ENCODE data around the gene KIAA1217.

KIAA1217 gene

DNA sequence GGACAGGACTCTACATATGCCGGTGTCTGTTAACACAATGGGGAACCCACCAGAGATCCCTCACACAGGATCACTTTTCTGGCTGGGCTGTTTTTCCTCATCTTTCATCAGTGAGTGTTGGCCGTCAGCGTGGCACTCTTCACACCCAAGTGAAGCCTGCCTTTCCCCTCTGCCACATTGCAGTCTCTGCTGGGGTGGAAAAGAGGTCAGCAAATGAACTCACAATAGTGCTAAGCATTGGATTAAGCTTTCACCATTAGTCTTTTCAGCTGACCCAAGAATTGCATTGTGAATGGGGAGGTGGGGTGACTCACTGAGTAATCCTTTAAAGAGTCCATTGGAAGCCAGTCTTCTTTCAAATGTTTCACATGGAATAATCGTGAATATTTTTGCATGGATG lies 143.0 kb downstream of the KIAA1217 start:
- ChIA-PET POLR2A (no interaction called here), CTCF (interaction anchor here (0.6 to 1.3 kb wide), 2 partner anchors 156 to 959 kb away, joined by 3 to 5 read pairs; no protein-coding TSS in a partner anchor)
- H3K27ac ChIP-seq (ENCODE audit: extremely low read depth, low read depth, low read length), result no peak overlapping the region
- TF ChIP-seq SP7 (tag by site-specific recombination; IDR thresholded peaks at IDR 0.05) (no peak), ZFHX2 (tag by site-specific recombination; conservative IDR thresholded peaks at IDR 0.05) (no peak), ZNF555 (tag by site-specific recombination; conservative IDR thresholded peaks at IDR 0.05) (no peak), PRDM1 (tag by site-specific recombination; IDR thresholded peaks at IDR 0.05) (no peak), ZNF274 (IDR thresholded peaks at IDR 0.05; ENCODE audit: low read length) (no peak), ZNF274 (tag by site-specific recombination; IDR thresholded peaks at IDR 0.05; ENCODE audit: borderline replicate concordance) (no peak), ZNF10 (tag by site-specific recombination; IDR thresholded peaks at IDR 0.05) (no peak), ZNF843 (tag by site-specific recombination; IDR thresholded peaks at IDR 0.05) (no peak), ZNF404 (tag by site-specific recombination; IDR thresholded peaks at IDR 0.05) (no peak), KLF17 (tag by site-specific recombination; IDR thresholded peaks at IDR 0.05) (no peak), ZFP41 (tag by site-specific recombination; IDR thresholded peaks at IDR 0.05; ENCODE audit: borderline replicate concordance) (no peak), ZNF26 (tag by site-specific recombination; IDR thresholded peaks at IDR 0.05) (no peak), ZBTB7A (tag by site-specific recombination; IDR thresholded peaks at IDR 0.05; ENCODE audit: low read depth) (no peak), ZNF280D (tag by site-specific recombination; IDR thresholded peaks at IDR 0.05) (no peak)
- TF ChIP-seq, protein P1, sequence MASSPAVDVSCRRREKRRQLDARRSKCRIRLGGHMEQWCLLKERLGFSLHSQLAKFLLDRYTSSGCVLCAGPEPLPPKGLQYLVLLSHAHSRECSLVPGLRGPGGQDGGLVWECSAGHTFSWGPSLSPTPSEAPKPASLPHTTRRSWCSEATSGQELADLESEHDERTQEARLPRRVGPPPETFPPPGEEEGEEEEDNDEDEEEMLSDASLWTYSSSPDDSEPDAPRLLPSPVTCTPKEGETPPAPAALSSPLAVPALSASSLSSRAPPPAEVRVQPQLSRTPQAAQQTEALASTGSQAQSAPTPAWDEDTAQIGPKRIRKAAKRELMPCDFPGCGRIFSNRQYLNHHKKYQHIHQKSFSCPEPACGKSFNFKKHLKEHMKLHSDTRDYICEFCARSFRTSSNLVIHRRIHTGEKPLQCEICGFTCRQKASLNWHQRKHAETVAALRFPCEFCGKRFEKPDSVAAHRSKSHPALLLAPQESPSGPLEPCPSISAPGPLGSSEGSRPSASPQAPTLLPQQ (tag by site-specific recombination; IDR thresholded peaks at IDR 0.05), result no peak
- H3K4me1 ChIP-seq (ENCODE audit: control insufficient read depth, insufficient read depth, low read length), result peaks cover 16% of the 10 kb centered on the region
- H3K36me3 ChIP-seq (ENCODE audit: control insufficient read depth in 2 of 2, insufficient read depth in 1 of 2, low read length in 2 of 2), result no peaks in the 10 kb centered on the region
- no peaks in the 10 kb centered on the region for H3K9me3 ChIP-seq (ENCODE audit: control insufficient read depth, insufficient read depth, low read depth, low read length)
- H3K4me3 ChIP-seq (ENCODE audit: low read depth, low read length), result no peak overlapping the region

DNA sequence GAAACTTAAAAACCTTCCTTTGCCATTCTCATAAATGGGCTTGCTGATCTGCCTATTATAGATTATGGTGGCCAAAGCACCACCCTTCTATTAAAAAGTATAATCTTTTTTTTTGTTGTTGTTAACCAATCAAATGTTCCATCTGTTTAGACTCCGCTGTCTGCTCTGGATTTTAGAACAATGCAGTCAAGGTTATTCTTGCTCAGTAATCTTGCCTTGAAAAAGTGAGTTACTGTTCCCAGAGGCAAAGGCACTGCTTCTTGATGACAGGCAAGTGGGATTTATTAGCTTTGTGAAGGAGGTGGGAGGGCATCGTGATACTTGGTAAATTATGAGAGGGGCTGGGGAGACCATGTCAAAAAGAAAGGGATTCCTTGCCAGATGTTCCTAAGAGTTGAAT lies 143.5 kb downstream of the KIAA1217 start:
- Histone ChIP-seq H3K4me3 (ENCODE audit: low read depth, low read length) (no peak overlapping the region), H3K27ac (ENCODE audit: extremely low read depth, low read depth, low read length) (no peak overlapping the region), H3K36me3 (ENCODE audit: control insufficient read depth in 2 of 2, insufficient read depth in 1 of 2, low read length in 2 of 2) (no peaks in the 10 kb centered on the region), H3K9me3 (ENCODE audit: control insufficient read depth, insufficient read depth, low read depth, low read length) (no peaks in the 10 kb centered on the region), H3K4me1 (ENCODE audit: control insufficient read depth, insufficient read depth, low read length) (peaks cover 16% of the 10 kb centered on the region)
- TF ChIP-seq ZBTB21 (tag by site-specific recombination; IDR thresholded peaks at IDR 0.05) (no peak), GLIS2 (tag by site-specific recombination; IDR thresholded peaks at IDR 0.05) (no peak), ZNF645 (tag by site-specific recombination; IDR thresholded peaks at IDR 0.05) (no peak), ZNF791 (tag by site-specific recombination; IDR thresholded peaks at IDR 0.05) (no peak), ZNF112 (tag by site-specific recombination; IDR thresholded peaks at IDR 0.05) (no peak)
- CTCF ChIA-PET, result interaction anchor here (0.6 to 1.3 kb wide), 2 partner anchors 156 to 959 kb away, joined by 3 to 5 read pairs; no protein-coding TSS in a partner anchor
- POLR2A ChIA-PET, result no interaction called here
